GM10248 (cell line): ENCODE data around the gene MAN2B2.

ENCODE experiments used
- CTCF ChIA-PET: fragments of 300-600 bp; sonication (Branson Sonifier 250); formaldehyde crosslinking; extraction: SDS; loops from one replicate; lab custom pipeline; 2021; ENCODE audit warnings: antibody characterized with exemption; lab: Yijun Ruan, JAX
- POLR2A ChIA-PET: fragments of 350-650 bp; sonication (Branson Sonifier 250); formaldehyde crosslinking; extraction: SDS; loops from one replicate; lab custom pipeline; 2020; ENCODE audit warnings: antibody characterized with exemption; lab: Yijun Ruan, JAX
- DNase-seq: peaks from one replicate; pipeline ENCODE4 v3.0.0; 2012; ENCODE audit errors: extremely low spot score
- CTCF ChIP-seq: IDR thresholded peaks from 2 replicates; pipeline ENCODE4 v1.5.1; 2012; ENCODE audit warnings: mild to moderate bottlenecking, low read depth; ENCODE audit errors: extremely low read depth, missing control alignments, control extremely low read depth

The MAN2B2 gene

GRCh38 chr4:6594826-6595355 is 19.9 kb downstream of the MAN2B2 start:
- POLR2A ChIA-PET, result no interaction called here
- DNase-seq, result no peak
- CTCF ChIA-PET, result no interaction called here

GRCh38 chr4:6595897-6596537 is 21.0 kb downstream of the MAN2B2 start:
- DNase-seq, result no peak
- no peak for TF ChIP-seq CTCF
- CTCF ChIA-PET, result no interaction called here
- POLR2A ChIA-PET, result no interaction called here

More at GRCh38 chr4:6594826-6595355, 19.9 kb downstream of the MAN2B2 start:
- TF ChIP-seq CTCF, result no peak

- TF ChIP-seq CTCF, result no peak
- CTCF ChIA-PET, result no interaction called here
- DNase-seq, result no peak
- POLR2A ChIA-PET, result no interaction called here
Observed at GRCh38 chr4:6596948-6597347, 22.0 kb downstream of the MAN2B2 start.

- no peak for DNase-seq
- TF ChIP-seq CTCF, result no peak
- POLR2A ChIA-PET, result no interaction called here
- CTCF ChIA-PET, result no interaction called here
Observed at GRCh38 chr4:6598127-6598526, 23.1 kb downstream of the MAN2B2 start.

GRCh38 chr4:6598641-6599040 is 23.7 kb downstream of the MAN2B2 start:
- TF ChIP-seq CTCF, result no peak
- POLR2A ChIA-PET, result no interaction called here
- DNase-seq, result no peak
- CTCF ChIA-PET, result no interaction called here

- ChIA-PET CTCF (interaction anchor here (0.7 to 1.2 kb wide), 2 partner anchors 9 to 364 kb away, joined by 3 to 4 read pairs; no protein-coding TSS in a partner anchor), POLR2A (no interaction called here)
- no peak for DNase-seq
- TF ChIP-seq CTCF, result no peak
Observed at GRCh38 chr4:6601661-6602250, 26.8 kb downstream of the MAN2B2 start.
